HG02885 (cell line): Measurements from ENCODE around the gene AP3D1.

Experiments used
- ATAC-seq: cut with Tn5 transposase; IDR thresholded peaks from one replicate; pipeline ENCODE4 v1.9.1; 2021; ENCODE audit warnings: mild to moderate bottlenecking; ENCODE audit not compliant: unreplicated experiment, poor library complexity

The AP3D1 gene

GRCh38 chr19:2184422-2184975 lies 33.1 kb upstream of the AP3D1 start:
- ATAC-seq, result no peak

GRCh38 chr19:2181633-2181997 lies 30.2 kb upstream of the AP3D1 start:
- ATAC-seq, result no peak

- ATAC-seq, result no peak
Measured at GRCh38 chr19:2180881-2181632, 29.7 kb upstream of the AP3D1 start.

GRCh38 chr19:2180114-2180513 lies 28.7 kb upstream of the AP3D1 start:
- no peak for ATAC-seq

GRCh38 chr19:2179095-2179494 lies 27.7 kb upstream of the AP3D1 start:
- ATAC-seq, result no peak

- ATAC-seq, result no peak
Measured at GRCh38 chr19:2176337-2176994, 25.1 kb upstream of the AP3D1 start.

GRCh38 chr19:2175742-2176141 lies 24.4 kb upstream of the AP3D1 start:
- no peak for ATAC-seq

- ATAC-seq, result no peak
Measured at GRCh38 chr19:2173767-2174577, 22.6 kb upstream of the AP3D1 start.

- no peak for ATAC-seq
Measured at GRCh38 chr19:2173388-2173766, 22.0 kb upstream of the AP3D1 start.

GRCh38 chr19:2171349-2172145 lies 20.2 kb upstream of the AP3D1 start:
- ATAC-seq, result peak; percentile 58

- no peak for ATAC-seq
Measured at GRCh38 chr19:2170987-2171348, 19.6 kb upstream of the AP3D1 start.

GRCh38 chr19:2170219-2170618 lies 18.9 kb upstream of the AP3D1 start:
- ATAC-seq, result no peak

GRCh38 chr19:2168619-2169424 lies 17.5 kb upstream of the AP3D1 start:
- ATAC-seq, result peak; percentile 53

GRCh38 chr19:2167896-2168618 lies 16.7 kb upstream of the AP3D1 start:
- ATAC-seq, result peak; percentile 18

- no peak for ATAC-seq
Measured at GRCh38 chr19:2166741-2167738, 15.7 kb upstream of the AP3D1 start.

- ATAC-seq, result peak; percentile 0
Measured at GRCh38 chr19:2164020-2164998, 12.9 kb upstream of the AP3D1 start.
